Measurements from ENCODE around the gene FKRP. TPM values are rescaled to one million over a fixed set of nuclear protein-coding genes. Genes with fewer than 3 reads are reported as not detected.

Gene FKRP
- total and polyA plus RNA-seq, 12 donors: 13.0 to 22.8 (median 19.7) TPM

DNA sequence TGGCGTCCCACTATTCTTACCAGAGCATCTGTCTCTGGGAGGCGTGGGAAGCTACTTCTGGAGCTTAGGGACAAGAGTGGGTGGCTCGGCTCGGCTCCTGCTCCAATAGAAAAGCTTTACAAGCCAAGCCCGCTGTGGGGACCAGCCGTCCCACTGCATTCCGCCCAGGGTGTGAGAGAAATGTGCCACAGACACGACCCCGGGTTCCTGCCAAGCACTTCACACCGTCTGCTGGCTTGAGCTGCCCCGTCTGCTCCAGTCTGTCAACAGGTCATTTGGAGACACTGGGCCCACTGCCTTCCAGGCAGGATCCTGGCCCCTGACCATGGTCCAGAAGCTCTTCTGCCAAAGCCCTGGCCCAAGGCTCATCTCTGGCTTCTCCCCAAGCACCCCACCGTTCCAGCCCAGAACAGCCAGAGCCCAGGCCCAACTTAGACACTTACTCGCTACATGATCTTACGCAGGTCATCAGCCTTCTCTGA lies 6.5 kb upstream of the FKRP start:
- TF ChIP-seq, protein P1, sequence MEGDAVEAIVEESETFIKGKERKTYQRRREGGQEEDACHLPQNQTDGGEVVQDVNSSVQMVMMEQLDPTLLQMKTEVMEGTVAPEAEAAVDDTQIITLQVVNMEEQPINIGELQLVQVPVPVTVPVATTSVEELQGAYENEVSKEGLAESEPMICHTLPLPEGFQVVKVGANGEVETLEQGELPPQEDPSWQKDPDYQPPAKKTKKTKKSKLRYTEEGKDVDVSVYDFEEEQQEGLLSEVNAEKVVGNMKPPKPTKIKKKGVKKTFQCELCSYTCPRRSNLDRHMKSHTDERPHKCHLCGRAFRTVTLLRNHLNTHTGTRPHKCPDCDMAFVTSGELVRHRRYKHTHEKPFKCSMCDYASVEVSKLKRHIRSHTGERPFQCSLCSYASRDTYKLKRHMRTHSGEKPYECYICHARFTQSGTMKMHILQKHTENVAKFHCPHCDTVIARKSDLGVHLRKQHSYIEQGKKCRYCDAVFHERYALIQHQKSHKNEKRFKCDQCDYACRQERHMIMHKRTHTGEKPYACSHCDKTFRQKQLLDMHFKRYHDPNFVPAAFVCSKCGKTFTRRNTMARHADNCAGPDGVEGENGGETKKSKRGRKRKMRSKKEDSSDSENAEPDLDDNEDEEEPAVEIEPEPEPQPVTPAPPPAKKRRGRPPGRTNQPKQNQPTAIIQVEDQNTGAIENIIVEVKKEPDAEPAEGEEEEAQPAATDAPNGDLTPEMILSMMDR (IDR thresholded peaks at IDR 0.05): no peak
- intact Hi-C loops (cut with DNase I): no loop called here
- peak; percentile 84 to 95 (median 90) for ATAC-seq

DNA sequence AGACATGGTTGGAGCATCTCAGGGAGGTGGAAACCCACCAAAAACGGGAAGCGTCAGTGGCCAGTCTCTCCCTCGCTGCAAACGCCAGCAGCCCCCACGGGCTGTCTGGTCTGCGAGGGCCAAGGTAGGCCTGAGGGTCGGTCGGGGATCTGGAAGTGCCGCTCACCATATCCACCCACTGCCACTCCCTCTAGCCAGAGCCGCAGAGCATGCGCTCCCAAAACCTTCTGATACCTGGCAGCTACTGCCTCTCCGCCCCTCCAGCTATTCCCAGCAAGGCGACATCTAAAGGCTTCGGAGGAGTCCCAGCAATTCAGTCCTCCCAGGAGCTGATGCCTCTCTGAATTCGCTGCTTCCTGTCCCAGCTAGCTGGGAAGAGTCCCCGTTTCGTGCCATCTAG lies 4.4 kb upstream of the FKRP start:
- TF ChIP-seq, protein P1 (IDR thresholded peaks at IDR 0.05): no peak
- H3K9me3 ChIP-seq: no peaks in the 10 kb centered on the region
- peaks cover 0 to 46% (median 0%) of the 10 kb centered on the region in 9 donors for H3K36me3 ChIP-seq
- intact Hi-C loops (cut with DNase I): loop anchor here in 1 of 10 donors (10.0 kb wide), 1 partner anchor 253 kb away; no protein-coding TSS in a partner anchor
- peaks cover 28 to 90% (median 82%) of the 10 kb centered on the region in 9 donors for H3K4me1 ChIP-seq
- no peak for DNase-seq
- ATAC-seq: no peak
- no peak overlapping the region for H3K4me3 ChIP-seq
- no peak overlapping the region for H3K27ac ChIP-seq
- 83 to 88% methylated on average over 17 of the region's 17 CpGs for WGBS, 2 donors
- H3K27me3 ChIP-seq: no peaks in the 10 kb centered on the region

More for the DNA sequence above, 6.5 kb upstream of the FKRP start:
- peak; percentile 82 to 88 for DNase-seq
- peaks cover 31 to 99% (median 83%) of the 10 kb centered on the region in 9 donors for H3K4me1 ChIP-seq
- H3K9me3 ChIP-seq: no peaks in the 10 kb centered on the region
- WGBS, 2 donors: 29 to 45% methylated on average over 14 of the region's 14 CpGs
- H3K36me3 ChIP-seq: peaks cover 0 to 68% (median 8%) of the 10 kb centered on the region in 9 donors
- no peaks in the 10 kb centered on the region for H3K27me3 ChIP-seq
- peak overlapping the region; percentile 17 to 84 (median 68) for H3K27ac ChIP-seq
- H3K4me3 ChIP-seq: no peak overlapping the region

DNA sequence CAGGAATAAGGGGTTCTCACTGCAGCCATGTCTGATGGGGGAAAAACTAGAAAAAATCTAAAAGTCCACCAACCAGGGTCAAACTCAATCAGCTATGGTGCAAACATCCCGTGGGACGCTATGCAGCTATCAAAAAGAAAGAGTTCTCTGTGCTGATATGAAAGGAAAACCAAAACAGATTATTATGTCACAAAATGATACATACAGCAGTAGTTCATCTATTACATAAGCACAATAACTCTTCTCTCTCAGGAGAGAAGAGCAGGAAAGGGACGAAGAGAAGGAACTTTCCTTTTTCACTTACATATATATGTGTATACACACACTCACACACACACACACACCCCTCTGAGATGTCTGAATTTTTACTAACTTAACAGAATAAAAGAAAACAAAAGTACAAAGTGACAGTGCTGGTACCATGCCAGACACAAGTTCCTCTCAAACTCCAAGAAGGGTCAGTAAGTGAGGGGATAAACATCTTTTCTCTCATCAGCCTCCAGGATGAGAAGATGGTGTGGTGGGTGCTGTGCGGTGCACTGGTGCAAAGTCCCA lies 2.9 kb upstream of the FKRP start:
- Histone ChIP-seq H3K36me3 (peaks cover 0 to 31% (median 0%) of the 10 kb centered on the region in 9 donors), H3K27ac (no peak overlapping the region), H3K4me1 (peaks cover 20 to 86% (median 76%) of the 10 kb centered on the region in 9 donors), H3K4me3 (no peak overlapping the region), H3K9me3 (no peaks in the 10 kb centered on the region), H3K27me3 (no peaks in the 10 kb centered on the region)
- intact Hi-C loops (cut with DNase I): loop anchor here in 1 of 10 donors (10.0 kb wide), 1 partner anchor 252 kb away; no protein-coding TSS in a partner anchor
- TF ChIP-seq, protein P1 (IDR thresholded peaks at IDR 0.05): no peak
- DNase-seq: no peak
- ATAC-seq: no peak
- WGBS, 2 donors: 66 to 75% methylated on average over 4 of the region's 4 CpGs

DNA sequence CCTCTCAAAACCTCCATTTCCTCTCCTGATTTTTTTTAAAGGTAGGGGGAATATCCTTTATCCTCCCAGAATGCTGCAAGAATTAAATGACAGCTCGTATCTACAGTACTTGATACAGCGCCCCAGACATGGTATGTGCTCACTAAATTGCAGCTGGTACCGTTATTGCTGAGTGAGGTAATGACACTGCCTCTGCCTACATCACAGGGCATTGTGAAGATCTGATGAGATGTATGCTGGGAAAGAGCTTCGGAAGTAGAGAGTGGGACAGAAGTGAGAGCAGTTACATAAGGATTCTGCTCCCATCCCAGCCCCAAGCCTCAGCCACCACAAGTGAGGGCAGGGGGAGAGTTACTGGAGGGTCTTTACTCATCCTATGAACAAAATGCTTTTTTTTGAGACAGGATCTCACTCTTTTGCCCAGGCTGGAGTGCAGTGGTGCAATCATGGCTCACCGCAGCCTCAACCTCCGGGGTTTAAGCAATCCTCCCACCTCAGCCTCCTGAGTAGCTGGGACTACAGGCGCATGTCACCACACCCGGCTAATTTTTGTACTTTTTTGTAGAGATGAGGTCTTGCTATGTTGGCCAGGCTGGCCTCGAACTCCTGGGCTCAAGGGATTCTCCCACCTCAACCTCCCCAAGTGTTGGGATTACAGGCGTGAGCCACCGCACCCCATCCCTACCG lies 1.7 kb upstream of the FKRP start:
- H3K4me3 ChIP-seq: peak overlapping the region in 2 of 10 donors; percentile 90 to 96
- TF ChIP-seq, protein P1 (IDR thresholded peaks at IDR 0.05): no peak
- H3K9me3 ChIP-seq: no peaks in the 10 kb centered on the region
- peak overlapping the region in 1 of 10 donors; percentile 9 for H3K27ac ChIP-seq
- H3K4me1 ChIP-seq: peaks cover 10 to 75% (median 64%) of the 10 kb centered on the region in 9 donors
- DNase-seq: no peak
- H3K27me3 ChIP-seq: no peaks in the 10 kb centered on the region
- peaks cover 0 to 27% (median 0%) of the 10 kb centered on the region in 9 donors for H3K36me3 ChIP-seq
- WGBS, 2 donors: 83 to 86% methylated on average over 12 of the region's 12 CpGs
- no peak for ATAC-seq
- intact Hi-C loops (cut with DNase I): loop anchor here in 1 of 10 donors (10.0 kb wide), 1 partner anchor 251 kb away; no protein-coding TSS in a partner anchor
